Activated CD4-positive, alpha-beta T cell treated with anti-CD3 and anti-CD28 coated beads for 1 hour (primary cell): ENCODE measurements around the gene CCDC85B.

ENCODE experiments used
- DNase-seq: peaks from one replicate; pipeline ENCODE4 v3.0.0-alpha.2; 2020

CCDC85B gene

GRCh38 chr11:65857853-65858680 is 32.4 kb upstream of the CCDC85B start, which contains the start of gene CFL1:
TSS of gene CFL1 (minus strand) at chr11:65858180. CDS start at chr11:65858099, 81 bp downstream.
- DNase-seq = peak; percentile 97

- DNase-seq = no peak
These were observed 31.8 kb upstream of the CCDC85B start for GRCh38 chr11:65858681-65859087.

- peak; percentile 95 for DNase-seq
These were observed 31.2 kb upstream of the CCDC85B start for GRCh38 chr11:65859095-65859811.

GRCh38 chr11:65859812-65860277 is 30.6 kb upstream of the CCDC85B start:
- no peak for DNase-seq

- DNase-seq = peak; percentile 92
These were observed 30.0 kb upstream of the CCDC85B start, which contains the start of gene MUS81 for GRCh38 chr11:65860278-65861164. TSS of gene MUS81 (plus strand) at chr11:65860433. CDS start at chr11:65860754, 321 bp downstream.

- DNase-seq = no peak
These were observed 29.3 kb upstream of the CCDC85B start for GRCh38 chr11:65861165-65861505.

- no peak for DNase-seq
These were observed 28.8 kb upstream of the CCDC85B start for GRCh38 chr11:65861533-65862183.

GRCh38 chr11:65862191-65862735 is 28.2 kb upstream of the CCDC85B start:
- no peak for DNase-seq

- no peak for DNase-seq
These were observed 27.3 kb upstream of the CCDC85B start for GRCh38 chr11:65862941-65863888.

- DNase-seq = no peak
These were observed 26.4 kb upstream of the CCDC85B start for GRCh38 chr11:65863889-65864705.

GRCh38 chr11:65864706-65865471 is 25.6 kb upstream of the CCDC85B start:
- DNase-seq = no peak

GRCh38 chr11:65865550-65866172 is 24.8 kb upstream of the CCDC85B start:
- DNase-seq = no peak

GRCh38 chr11:65866509-65867283 is 23.8 kb upstream of the CCDC85B start:
- DNase-seq = no peak

- DNase-seq = no peak
These were observed 23.0 kb upstream of the CCDC85B start for GRCh38 chr11:65867284-65868071.

GRCh38 chr11:65868076-65868667 is 22.3 kb upstream of the CCDC85B start:
- no peak for DNase-seq

GRCh38 chr11:65868907-65869306 is 21.6 kb upstream of the CCDC85B start:
- DNase-seq = no peak
